Stimulated activated CD8-positive, alpha-beta memory T cell treated with anti-CD3 and anti-CD28 coated beads, Interleukin-4, amount 100 ng/mL, for 24 hours (primary cell): ENCODE measurements around the gene SPG21.

Experiments used
- DNase-seq: peaks from one replicate; pipeline ENCODE4 v3.0.0-alpha.2; 2020; ENCODE audit warnings: low read depth

SPG21 gene

GRCh38 chr15:64938192-64938591, 51.5 kb downstream of the SPG21 start:
- no peak for DNase-seq

- DNase-seq = no peak
These were observed 55.7 kb downstream of the SPG21 start for GRCh38 chr15:64934023-64934422.

GRCh38 chr15:64931381-64931780, 58.3 kb downstream of the SPG21 start:
- DNase-seq = no peak

GRCh38 chr15:64930778-64931371, 58.8 kb downstream of the SPG21 start:
- no peak for DNase-seq

- DNase-seq = no peak
These were observed 59.6 kb downstream of the SPG21 start for GRCh38 chr15:64930019-64930652.

GRCh38 chr15:64928626-64929220, 61.0 kb downstream of the SPG21 start:
- DNase-seq = no peak

- DNase-seq = no peak
These were observed 63.1 kb downstream of the SPG21 start for GRCh38 chr15:64926661-64927060.

GRCh38 chr15:64925335-64926330, 64.1 kb downstream of the SPG21 start:
- no peak for DNase-seq

GRCh38 chr15:64923546-64923945, 66.2 kb downstream of the SPG21 start:
- no peak for DNase-seq

GRCh38 chr15:64921711-64922110, 68.0 kb downstream of the SPG21 start:
- DNase-seq = no peak

- DNase-seq = no peak
These were observed 70.0 kb downstream of the SPG21 start for GRCh38 chr15:64919721-64920120.

GRCh38 chr15:64917211-64917610, 72.5 kb downstream of the SPG21 start:
- no peak for DNase-seq

- DNase-seq = no peak
These were observed 73.3 kb downstream of the SPG21 start for GRCh38 chr15:64916365-64916764.

GRCh38 chr15:64915518-64916227, 74.0 kb downstream of the SPG21 start:
- no peak for DNase-seq
